GM23338 (cell line): Measurements from ENCODE around the gene OTOGL.

ENCODE experiments used
- EZH2 ChIP-seq: fragments of 200-600 bp; sonication (generic); IDR thresholded peaks from one replicate; pipeline ENCODE4 v1.8.0; 2017; ENCODE audit warnings: antibody characterized with exemption, mild to moderate bottlenecking, low read depth; ENCODE audit not compliant: unreplicated experiment
- EZH2phosphoT487 ChIP-seq: fragments of 200-600 bp; sonication (generic); IDR thresholded peaks from one replicate; pipeline ENCODE4 v1.8.1; 2018; ENCODE audit warnings: antibody characterized with exemption; ENCODE audit not compliant: unreplicated experiment
- JUNB ChIP-seq: IDR thresholded peaks from one replicate; pipeline ENCODE4 v1.6.1; 2016; ENCODE audit warnings: antibody characterized with exemption; ENCODE audit not compliant: unreplicated experiment
- POLR2AphosphoS5 ChIP-seq: IDR thresholded peaks from 2 replicates; pipeline ENCODE4 v1.6.1; 2016; ENCODE audit warnings: antibody characterized with exemption, low read depth
- TF ChIP-seq, protein P1 (sequence below), 2 experiments: fragments of 200-600 bp in 1 of 2; sonication (generic) in 1 of 2; conservative IDR thresholded peaks; 2 replicates each; pipeline versions ENCODE4 v1.5.1 to v1.6.1; 2016 to 2017; ENCODE audit warnings: antibody characterized with exemption in 2 of 2, low read depth in 2 of 2, mild to moderate bottlenecking in 2 of 2, moderate library complexity in 1 of 2
- TF ChIP-seq, protein P2 (sequence below): IDR thresholded peaks from one replicate; pipeline ENCODE4 v1.6.1; 2018; ENCODE audit warnings: antibody characterized with exemption; ENCODE audit not compliant: unreplicated experiment

DNA sequence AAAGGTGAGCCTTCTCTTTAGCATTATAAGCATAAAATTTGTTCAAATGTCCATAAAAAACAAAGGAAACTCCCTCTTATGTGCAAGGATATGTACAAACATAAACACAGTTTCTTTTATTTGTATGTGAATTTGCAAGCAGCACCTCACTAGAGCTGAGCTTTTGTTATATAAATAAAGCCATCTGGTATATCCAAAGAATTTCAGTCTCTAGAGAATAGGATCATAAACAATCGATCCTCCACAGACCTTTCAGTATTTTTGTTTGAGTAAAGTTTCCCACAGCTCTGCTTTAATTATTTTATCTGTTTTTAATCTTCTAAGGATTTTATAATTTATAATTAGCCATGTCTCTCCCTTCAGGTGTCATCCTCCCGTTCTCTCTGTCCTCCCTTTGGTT, 89.2 kb downstream of the OTOGL start:
- TF ChIP-seq, protein P1, sequence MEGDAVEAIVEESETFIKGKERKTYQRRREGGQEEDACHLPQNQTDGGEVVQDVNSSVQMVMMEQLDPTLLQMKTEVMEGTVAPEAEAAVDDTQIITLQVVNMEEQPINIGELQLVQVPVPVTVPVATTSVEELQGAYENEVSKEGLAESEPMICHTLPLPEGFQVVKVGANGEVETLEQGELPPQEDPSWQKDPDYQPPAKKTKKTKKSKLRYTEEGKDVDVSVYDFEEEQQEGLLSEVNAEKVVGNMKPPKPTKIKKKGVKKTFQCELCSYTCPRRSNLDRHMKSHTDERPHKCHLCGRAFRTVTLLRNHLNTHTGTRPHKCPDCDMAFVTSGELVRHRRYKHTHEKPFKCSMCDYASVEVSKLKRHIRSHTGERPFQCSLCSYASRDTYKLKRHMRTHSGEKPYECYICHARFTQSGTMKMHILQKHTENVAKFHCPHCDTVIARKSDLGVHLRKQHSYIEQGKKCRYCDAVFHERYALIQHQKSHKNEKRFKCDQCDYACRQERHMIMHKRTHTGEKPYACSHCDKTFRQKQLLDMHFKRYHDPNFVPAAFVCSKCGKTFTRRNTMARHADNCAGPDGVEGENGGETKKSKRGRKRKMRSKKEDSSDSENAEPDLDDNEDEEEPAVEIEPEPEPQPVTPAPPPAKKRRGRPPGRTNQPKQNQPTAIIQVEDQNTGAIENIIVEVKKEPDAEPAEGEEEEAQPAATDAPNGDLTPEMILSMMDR (conservative IDR thresholded peaks at IDR 0.05; ENCODE audit: low read depth in 2 of 2) = no peak
- TF ChIP-seq EZH2phosphoT487 (no peak), JUNB (no peak), POLR2AphosphoS5 (no peak), EZH2 (no peak)
- TF ChIP-seq, protein P2, sequence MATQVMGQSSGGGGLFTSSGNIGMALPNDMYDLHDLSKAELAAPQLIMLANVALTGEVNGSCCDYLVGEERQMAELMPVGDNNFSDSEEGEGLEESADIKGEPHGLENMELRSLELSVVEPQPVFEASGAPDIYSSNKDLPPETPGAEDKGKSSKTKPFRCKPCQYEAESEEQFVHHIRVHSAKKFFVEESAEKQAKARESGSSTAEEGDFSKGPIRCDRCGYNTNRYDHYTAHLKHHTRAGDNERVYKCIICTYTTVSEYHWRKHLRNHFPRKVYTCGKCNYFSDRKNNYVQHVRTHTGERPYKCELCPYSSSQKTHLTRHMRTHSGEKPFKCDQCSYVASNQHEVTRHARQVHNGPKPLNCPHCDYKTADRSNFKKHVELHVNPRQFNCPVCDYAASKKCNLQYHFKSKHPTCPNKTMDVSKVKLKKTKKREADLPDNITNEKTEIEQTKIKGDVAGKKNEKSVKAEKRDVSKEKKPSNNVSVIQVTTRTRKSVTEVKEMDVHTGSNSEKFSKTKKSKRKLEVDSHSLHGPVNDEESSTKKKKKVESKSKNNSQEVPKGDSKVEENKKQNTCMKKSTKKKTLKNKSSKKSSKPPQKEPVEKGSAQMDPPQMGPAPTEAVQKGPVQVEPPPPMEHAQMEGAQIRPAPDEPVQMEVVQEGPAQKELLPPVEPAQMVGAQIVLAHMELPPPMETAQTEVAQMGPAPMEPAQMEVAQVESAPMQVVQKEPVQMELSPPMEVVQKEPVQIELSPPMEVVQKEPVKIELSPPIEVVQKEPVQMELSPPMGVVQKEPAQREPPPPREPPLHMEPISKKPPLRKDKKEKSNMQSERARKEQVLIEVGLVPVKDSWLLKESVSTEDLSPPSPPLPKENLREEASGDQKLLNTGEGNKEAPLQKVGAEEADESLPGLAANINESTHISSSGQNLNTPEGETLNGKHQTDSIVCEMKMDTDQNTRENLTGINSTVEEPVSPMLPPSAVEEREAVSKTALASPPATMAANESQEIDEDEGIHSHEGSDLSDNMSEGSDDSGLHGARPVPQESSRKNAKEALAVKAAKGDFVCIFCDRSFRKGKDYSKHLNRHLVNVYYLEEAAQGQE = no peak
